HG03045 (cell line): ENCODE results near the gene GNB4.

Experiments
- ATAC-seq: cut with Tn5 transposase; IDR thresholded peaks from one replicate; pipeline ENCODE4 v1.9.1; 2021; ENCODE audit warnings: mild to moderate bottlenecking, moderate library complexity; ENCODE audit not compliant: unreplicated experiment

GNB4 gene

DNA sequence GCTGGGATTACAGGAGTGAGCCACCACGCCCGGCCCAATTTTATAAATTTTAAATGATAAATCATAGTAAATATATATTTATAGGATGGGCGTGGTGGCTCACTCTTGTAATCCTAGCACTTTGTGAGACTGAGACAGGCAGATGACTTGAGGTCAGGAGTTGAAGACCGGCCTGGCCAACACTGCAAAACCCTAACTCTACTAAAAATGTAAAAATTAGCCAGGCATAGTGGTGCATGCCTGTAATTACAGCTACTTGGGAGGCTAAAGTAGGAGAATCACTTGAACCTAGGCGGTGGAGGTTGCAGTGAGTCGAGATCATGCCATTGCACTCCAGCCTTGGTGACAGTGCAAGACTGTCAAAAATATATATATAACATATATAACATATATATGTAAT, 77.3 kb downstream of the GNB4 start:
- ATAC-seq: no peak

DNA sequence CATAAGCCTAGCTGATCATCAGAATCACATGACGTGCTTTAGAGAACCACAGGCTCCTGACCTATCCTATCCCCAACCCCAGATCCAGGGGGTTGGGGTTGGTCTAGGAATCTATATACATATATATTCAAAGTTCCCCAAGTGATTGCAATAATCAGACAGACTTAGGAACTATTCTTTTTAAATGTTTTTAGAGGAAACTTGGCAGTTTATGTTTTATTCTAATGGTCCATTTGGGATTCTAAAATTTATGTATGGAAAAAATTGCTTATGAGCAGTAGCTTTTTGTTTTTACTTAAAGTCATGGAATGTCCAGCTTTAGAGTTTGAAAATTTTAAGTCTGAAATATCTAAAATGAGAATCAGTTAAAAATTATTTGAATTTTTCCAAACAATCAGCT, 81.6 kb downstream of the GNB4 start:
- no peak for ATAC-seq

DNA sequence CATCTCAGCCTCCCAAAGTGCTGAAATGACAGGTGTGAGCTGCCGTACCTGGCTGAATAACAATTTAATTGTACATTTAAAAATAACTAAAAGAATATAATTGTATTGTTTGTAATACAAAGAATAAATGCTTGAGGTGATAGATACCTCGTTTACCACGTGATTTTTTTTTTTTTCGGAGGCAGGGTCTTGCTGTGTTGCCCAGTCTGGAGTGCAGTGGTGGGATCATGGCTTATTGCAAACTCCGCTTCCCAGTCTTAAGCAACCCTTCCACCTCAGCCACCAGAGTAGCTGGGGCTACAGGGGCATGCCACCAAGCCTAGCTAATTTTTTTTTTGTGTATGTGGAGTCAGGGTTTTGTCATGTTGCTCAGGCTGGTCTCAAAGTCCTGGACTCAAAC, 87.9 kb downstream of the GNB4 start:
- ATAC-seq: no peak

DNA sequence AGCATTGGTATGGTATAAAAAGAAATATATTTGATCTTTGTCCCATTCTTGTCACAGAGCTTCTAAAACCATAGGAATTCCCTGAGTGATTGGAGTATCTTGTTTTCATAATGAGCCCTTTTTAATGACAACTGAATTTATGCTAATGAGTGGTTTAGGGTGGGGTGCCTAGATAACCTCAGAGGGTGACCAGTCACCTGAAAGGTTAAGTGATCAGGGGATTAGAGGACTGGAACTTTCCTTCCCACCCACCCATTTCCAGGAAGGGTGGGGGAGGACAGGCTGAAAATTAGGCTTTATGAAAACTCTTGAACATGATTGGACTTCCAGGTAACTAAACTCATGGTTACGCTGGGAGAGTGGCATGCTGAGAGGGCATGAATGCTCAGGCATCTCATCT, 95.3 kb downstream of the GNB4 start:
- ATAC-seq: no peak

DNA sequence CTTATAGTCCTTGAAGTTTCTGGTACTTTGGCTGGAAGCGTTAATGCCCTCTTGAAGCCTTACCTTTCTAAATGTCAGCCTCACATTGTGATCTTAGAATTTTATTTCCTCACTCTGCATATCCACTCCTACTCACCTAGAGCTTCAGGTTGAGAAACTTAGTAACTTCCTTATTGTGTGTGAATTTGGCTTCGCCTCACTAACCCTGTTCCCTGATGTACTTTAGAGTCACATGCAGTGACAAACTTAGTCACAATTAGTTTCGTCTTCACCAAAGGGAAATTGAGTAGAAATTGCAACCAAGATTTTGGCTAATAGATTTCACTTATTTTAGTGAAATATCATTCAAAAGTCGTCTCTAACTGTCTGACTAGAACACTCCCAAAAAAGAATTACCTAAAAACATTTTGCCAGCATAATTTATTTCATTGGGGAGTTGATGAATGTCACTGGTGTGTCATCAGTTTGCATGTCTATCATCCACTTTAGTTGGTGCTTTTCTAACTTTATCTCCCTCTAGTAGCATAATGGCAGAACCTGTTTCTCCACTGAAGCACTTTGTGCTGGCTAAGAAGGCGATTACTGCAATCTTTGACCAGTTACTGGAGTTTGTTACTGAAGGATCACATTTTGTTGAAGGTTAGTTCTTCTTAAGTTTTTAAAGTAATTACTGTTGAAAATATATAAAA, 102.8 kb downstream of the GNB4 start:
- ATAC-seq: peak; percentile 45

DNA sequence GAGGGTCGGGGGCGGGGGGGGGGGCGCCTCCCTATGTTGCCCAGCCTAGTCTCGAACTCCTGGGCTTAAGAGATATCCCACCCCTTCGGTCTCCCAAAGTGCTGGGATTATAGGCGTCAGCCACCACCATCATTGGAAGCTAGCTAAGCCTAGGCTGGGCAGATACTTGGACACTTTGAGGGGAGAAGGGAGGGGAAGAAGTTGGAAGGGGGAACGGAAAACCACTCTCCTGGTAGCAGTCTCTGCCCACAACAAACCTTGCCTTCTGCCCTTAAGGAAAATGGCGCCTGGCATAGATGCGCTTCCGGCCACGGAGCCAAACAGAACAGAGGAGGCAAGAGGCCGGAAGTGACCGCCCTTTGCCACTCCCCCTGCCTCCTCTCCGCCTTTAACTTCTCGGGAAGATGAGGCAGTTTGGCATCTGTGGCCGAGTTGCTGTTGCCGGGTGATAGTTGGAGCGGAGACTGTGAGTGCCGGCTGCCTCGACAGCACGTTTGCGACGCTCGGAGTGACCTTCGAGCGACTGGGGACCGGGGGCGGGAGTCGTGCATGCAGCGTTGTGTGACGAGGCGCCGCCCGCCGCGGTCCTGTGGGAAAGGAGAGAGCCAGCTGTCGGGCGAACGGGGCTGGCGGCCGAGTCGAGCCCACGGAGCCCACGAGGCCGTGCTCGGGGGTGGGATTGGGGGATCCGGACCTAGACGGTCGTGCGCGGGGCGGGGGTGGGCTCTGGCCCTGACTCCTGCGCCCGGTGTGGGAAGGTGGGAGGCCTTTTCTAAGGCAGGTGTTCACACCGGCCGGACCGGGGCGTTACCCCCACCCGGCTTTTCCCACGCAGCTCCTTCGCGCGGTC, 103.7 kb downstream of the GNB4 start, which contains the start of gene MFN1:
Gene MFN1, plus strand, starts transcription at position 365 of the 850 bp plus-strand sequence. CDS start 1,143 bp downstream, outside the sequence.
- ATAC-seq: peak; percentile 93
